Prostate gland (tissue), 2 donors: ENCODE measurements around the gene C1orf35. TPM values are rescaled to one million over a fixed set of nuclear protein-coding genes. Genes with fewer than 3 reads are reported as not detected.
A peak's percentile ranks its signal among the peaks of the same experiment; 100 is the strongest.

Source experiments
- DNase-seq: peaks from one replicate; pipeline ENCODE4 v3.0.0-alpha.2; 2019; ENCODE audit warnings: low spot score
- H3K27ac ChIP-seq, 2 donors: fragments of 200-600 bp; sonication (generic); 2 replicates each; pipeline ENCODE4 v1.5.1; 2017 to 2019
- H3K27me3 ChIP-seq: fragments of 200-600 bp; sonication (generic); replicated peaks from 2 replicates; pipeline ENCODE4 v1.5.1; 2019; ENCODE audit not compliant: insufficient read depth
- H3K36me3 ChIP-seq, 2 donors: fragments of 200-600 bp; sonication (generic); 1 replicate in 1 of 2; 2 replicates in 1 of 2; pipeline versions ENCODE4 v1.5.1 to v1.8.1; 2017 to 2019
- H3K4me1 ChIP-seq: fragments of 200-600 bp; sonication (generic); replicated peaks from 2 replicates; pipeline ENCODE4 v1.5.1; 2019
- H3K4me3 ChIP-seq, 2 donors: fragments of 200-600 bp; sonication (generic); 2 replicates each; pipeline ENCODE4 v1.5.1; 2017 to 2019
- H3K9me3 ChIP-seq: fragments of 200-600 bp; sonication (generic); 2 replicates; pipeline ENCODE4 v1.5.1; 2017
- CTCF ChIP-seq, 4 experiments: fragments of 200-600 bp in 2 of 4; fragments of 450-650 bp in 2 of 4; sonication (generic) in 2 of 4; IDR thresholded peaks; 1 replicate in 3 of 4; 2 replicates in 1 of 4; pipeline ENCODE4 v1.5.1; 2016 to 2019; ENCODE audit warnings: antibody characterized with exemption in 4 of 4, mild to moderate bottlenecking in 2 of 4, moderate library complexity in 2 of 4
- POLR2A ChIP-seq: fragments of 450-650 bp; IDR thresholded peaks from one replicate; pipeline ENCODE4 v1.6.1; 2016; ENCODE audit warnings: antibody characterized with exemption, mild to moderate bottlenecking
- POLR2AphosphoS5 ChIP-seq: sonication (generic); formaldehyde crosslinking; IDR thresholded peaks from one replicate; pipeline ENCODE4 v1.6.1; 2017; ENCODE audit warnings: antibody characterized with exemption
- WGBS: methylation state at CpG from one replicate; pipeline ENCODE4 v1.1.5; 2018; 5-methylcytosine and 5-hydroxymethylcytosine counted together
- intact Hi-C: fragments of 100-400 bp; cut with DNase I; formaldehyde crosslinking; loops from one replicate; pipeline ENCODE4 v1.14.2; 2022
- total RNA-seq, 2 donors: library from RNA; depleted of rRNA; stranded (reverse); fragments of >200 nt; gene quantifications; one replicate each; pipeline ENCODE4 v1.1.0, GENCODE V29; 2016

The C1orf35 gene
- total RNA-seq, 2 donors from 2014 or later: 23.5 TPM

- no peak overlapping the region for H3K4me3 ChIP-seq
- no peak for DNase-seq
- H3K36me3 ChIP-seq: no peaks in the 10 kb centered on the region
- H3K27ac ChIP-seq: no peak overlapping the region
- H3K9me3 ChIP-seq: no peaks in the 10 kb centered on the region
- 68% methylated on average over 12 of the region's 12 CpGs for WGBS
- no peak for TF ChIP-seq POLR2A
- TF ChIP-seq CTCF (IDR thresholded peaks at IDR 0.05): no peak
- no peak for TF ChIP-seq POLR2AphosphoS5
- intact Hi-C loops: loop anchor here (10.0 kb wide), 1 partner anchor 325 kb away; no protein-coding TSS in a partner anchor
- no peaks in the 10 kb centered on the region for H3K27me3 ChIP-seq
- peaks cover 66% of the 10 kb centered on the region for H3K4me1 ChIP-seq
Measured at GRCh38 chr1:228089519-228090380, 13.4 kb downstream of the C1orf35 start.

- no peak overlapping the region for H3K4me3 ChIP-seq
- H3K9me3 ChIP-seq: no peaks in the 10 kb centered on the region
- H3K27me3 ChIP-seq: no peaks in the 10 kb centered on the region
- 69% methylated on average over 21 of the region's 21 CpGs for WGBS
- H3K36me3 ChIP-seq: no peaks in the 10 kb centered on the region
- intact Hi-C loops: loop anchor here (10.0 kb wide), 1 partner anchor 324 kb away; no protein-coding TSS in a partner anchor
- H3K27ac ChIP-seq: no peak overlapping the region
- H3K4me1 ChIP-seq: peaks cover 69% of the 10 kb centered on the region
- no peak for DNase-seq
- no peak for TF ChIP-seq CTCF (IDR thresholded peaks at IDR 0.05)
- TF ChIP-seq POLR2AphosphoS5: no peak
Measured at GRCh38 chr1:228088586-228089498, 14.3 kb downstream of the C1orf35 start.

GRCh38 chr1:228087771-228088251 is 15.3 kb downstream of the C1orf35 start:
- intact Hi-C loops: loop anchor here (10.0 kb wide), 1 partner anchor 323 kb away; no protein-coding TSS in a partner anchor
- Histone ChIP-seq H3K27ac (peak overlapping the region in 1 of 2 donors; percentile 14), H3K27me3 (no peaks in the 10 kb centered on the region), H3K4me1 (peaks cover 65% of the 10 kb centered on the region), H3K36me3 (no peaks in the 10 kb centered on the region), H3K4me3 (no peak overlapping the region), H3K9me3 (no peaks in the 10 kb centered on the region)
- 38% methylated on average over 7 of the region's 7 CpGs for WGBS
- no peak for TF ChIP-seq POLR2A
- no peak for TF ChIP-seq CTCF (IDR thresholded peaks at IDR 0.05)
- no peak for TF ChIP-seq POLR2AphosphoS5
- DNase-seq: no peak

GRCh38 chr1:228085287-228085951 is 17.7 kb downstream of the C1orf35 start:
- H3K4me1 ChIP-seq: peaks cover 62% of the 10 kb centered on the region
- H3K27ac ChIP-seq: no peak overlapping the region
- no peak for TF ChIP-seq POLR2A
- no peak for TF ChIP-seq CTCF (IDR thresholded peaks at IDR 0.05)
- TF ChIP-seq POLR2AphosphoS5: no peak
- no peaks in the 10 kb centered on the region for H3K36me3 ChIP-seq
- H3K4me3 ChIP-seq: peak overlapping the region in 1 of 2 donors; percentile 100
- DNase-seq: no peak
- no peaks in the 10 kb centered on the region for H3K9me3 ChIP-seq
- WGBS: 39% methylated on average over 6 of the region's 6 CpGs
- intact Hi-C loops: loop anchor here (10.0 kb wide), 1 partner anchor 321 kb away; no protein-coding TSS in a partner anchor
- H3K27me3 ChIP-seq: no peaks in the 10 kb centered on the region
